Naive thymus-derived CD4-positive, alpha-beta T cell (primary cell): ENCODE measurements around the gene NDUFC1. TPM values are rescaled to one million over a fixed set of nuclear protein-coding genes. Genes with fewer than 3 reads are reported as not detected.
"Not testable (repeated sequence)": the region's sequence is repeated elsewhere in the genome, so short reads cannot be mapped to it uniquely, and the experiment has no call there.

Experiments used
- ATAC-seq: fragments of 150-1000 bp; cut with Tn5 transposase; 2 replicates; pipeline ENCODE4 v1.10.0; 2021; ENCODE audit warnings: mild to moderate bottlenecking, moderate library complexity
- CTCF ChIA-PET: fragments of 350-600 bp; sonication (Branson Sonifier 250); formaldehyde crosslinking; loops from one replicate; lab custom pipeline; 2021; ENCODE audit warnings: antibody characterized with exemption; lab: Charles Lee
- POLR2A ChIA-PET: fragments of 350-600 bp; sonication (Branson Sonifier 250); formaldehyde crosslinking; loops from one replicate; lab custom pipeline; 2021; ENCODE audit warnings: antibody characterized with exemption, inconsistent platforms; lab: Charles Lee
- DNase-seq, 9 donors: peaks; one replicate each; pipeline versions ENCODE4 v3.0.0 to v3.0.0-alpha.2; 2020 to 2022; ENCODE audit warnings: mixed read lengths in 1 of 9
- H3K27ac ChIP-seq: one replicate; pipeline ENCODE4 v1.7.0; 2013; ENCODE audit warnings: mild to moderate bottlenecking, low read depth, low read length, moderate library complexity
- H3K27me3 ChIP-seq, 2 donors: one replicate each; pipeline ENCODE4 v1.7.0; 2013; ENCODE audit warnings: low read length in 2 of 2, mild to moderate bottlenecking in 2 of 2, moderate library complexity in 2 of 2; ENCODE audit not compliant: control insufficient read depth in 2 of 2, insufficient read depth in 2 of 2
- H3K36me3 ChIP-seq, 3 experiments: 1 replicate in 2 of 3; 2 replicates in 1 of 3; pipeline ENCODE4 v1.7.0; 2013; ENCODE audit warnings: low read length in 3 of 3, mild to moderate bottlenecking in 3 of 3, moderate library complexity in 1 of 3; ENCODE audit not compliant: insufficient read depth in 3 of 3, control insufficient read depth in 2 of 3
- H3K4me1 ChIP-seq, 2 donors: one replicate each; pipeline ENCODE4 v1.7.0; 2013; ENCODE audit warnings: low read length in 2 of 2, mild to moderate bottlenecking in 2 of 2, moderate library complexity in 1 of 2; ENCODE audit not compliant: control insufficient read depth in 2 of 2, insufficient read depth in 2 of 2
- H3K4me3 ChIP-seq: 2 replicates; pipeline ENCODE4 v1.7.0; 2013; ENCODE audit warnings: mild to moderate bottlenecking, low read length
- H3K9me3 ChIP-seq, 3 experiments: 1 replicate in 2 of 3; 2 replicates in 1 of 3; pipeline ENCODE4 v1.7.0; 2013; ENCODE audit warnings: low read length in 3 of 3; ENCODE audit not compliant: control insufficient read depth in 2 of 3
- H3K27ac Mint-ChIP-seq, 9 donors: one replicate each; pipeline ENCODE4 v1.8.0; 2020 to 2022; ENCODE audit warnings: mixed read lengths in 9 of 9, mild to moderate bottlenecking in 8 of 9, moderate library complexity in 5 of 9, inconsistent platforms in 2 of 9
- H3K27me3 Mint-ChIP-seq, 5 donors: one replicate each; pipeline ENCODE4 v1.8.0; 2021 to 2022; ENCODE audit warnings: mixed read lengths in 5 of 5, mild to moderate bottlenecking in 1 of 5
- H3K36me3 Mint-ChIP-seq, 5 donors: one replicate each; pipeline ENCODE4 v1.8.0; 2020 to 2022; ENCODE audit warnings: mixed read lengths in 5 of 5, mild to moderate bottlenecking in 3 of 5, inconsistent platforms in 1 of 5
- H3K4me1 Mint-ChIP-seq, 7 donors: one replicate each; pipeline ENCODE4 v1.8.0; 2020 to 2022; ENCODE audit warnings: mixed read lengths in 7 of 7, mild to moderate bottlenecking in 3 of 7, inconsistent platforms in 1 of 7
- H3K4me3 Mint-ChIP-seq, 10 donors: one replicate each; pipeline ENCODE4 v1.8.0; 2020 to 2022; ENCODE audit warnings: mild to moderate bottlenecking in 10 of 10, mixed read lengths in 10 of 10, moderate library complexity in 6 of 10, inconsistent platforms in 2 of 10
- H3K9me3 Mint-ChIP-seq, 11 donors: one replicate each; pipeline ENCODE4 v1.8.0; 2020 to 2022; ENCODE audit warnings: mixed read lengths in 11 of 11, mild to moderate bottlenecking in 4 of 11, inconsistent platforms in 1 of 11, moderate library complexity in 1 of 11
- intact Hi-C, 2 donors: fragments of 100-400 bp; cut with micrococcal nuclease; formaldehyde crosslinking; loops; one replicate each; pipeline ENCODE4 v1.15.1; 2023
- polyA plus RNA-seq, 2 donors: library from polyadenylated mRNA; unstranded; fragments of 300-500 nt; fragmentation: Illumina TruSeq; gene quantifications; one replicate each; pipeline ENCODE4 v1.2.3, GENCODE V29; 2021
- total RNA-seq, 6 experiments: library from RNA in 5 of 6; stranded (reverse) in 5 of 6; gene quantifications; 1 replicate in 5 of 6; 2 replicates in 1 of 6; pipeline ENCODE4 v1.2.3 and lab custom pipeline; 2021 to 2026

The NDUFC1 gene
- total and polyA plus RNA-seq, 7 experiments from 2014 or later: 19.4 to 193 (median 28.2) TPM

DNA sequence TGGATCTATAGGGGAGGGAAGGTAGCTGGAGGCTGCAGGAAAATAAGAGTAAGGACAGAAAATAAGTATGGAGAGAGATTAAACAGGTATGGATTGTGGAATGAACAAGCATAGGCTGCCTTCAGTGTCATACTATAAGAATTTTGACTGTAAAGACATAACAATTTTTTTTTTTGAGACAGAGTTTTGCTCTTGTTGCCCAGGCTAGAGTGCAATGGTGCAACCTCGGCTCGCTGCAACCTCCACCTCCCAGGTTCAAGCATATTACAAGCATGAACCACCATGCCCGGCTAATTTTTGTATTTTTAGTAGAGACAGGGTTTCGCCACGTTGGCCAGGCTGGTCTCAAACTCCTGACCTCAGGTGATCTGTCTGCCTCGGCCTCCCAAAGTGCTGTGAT is 46.7 kb downstream of the NDUFC1 start:
- POLR2A ChIA-PET, H3K4me3 ChIP-seq, H3K27me3 ChIP-seq, H3K9me3 ChIP-seq, H3K4me1 ChIP-seq, H3K27ac ChIP-seq, CTCF ChIA-PET, H3K4me1 Mint-ChIP-seq, H3K4me3 Mint-ChIP-seq, H3K27ac Mint-ChIP-seq, DNase-seq, H3K36me3 Mint-ChIP-seq, ATAC-seq, H3K9me3 Mint-ChIP-seq, H3K36me3 ChIP-seq, intact Hi-C loops: not testable (repeated sequence)
- H3K27me3 Mint-ChIP-seq: peaks cover 0 to 24% (median 3%) of the 10 kb centered on the region in 5 donors

DNA sequence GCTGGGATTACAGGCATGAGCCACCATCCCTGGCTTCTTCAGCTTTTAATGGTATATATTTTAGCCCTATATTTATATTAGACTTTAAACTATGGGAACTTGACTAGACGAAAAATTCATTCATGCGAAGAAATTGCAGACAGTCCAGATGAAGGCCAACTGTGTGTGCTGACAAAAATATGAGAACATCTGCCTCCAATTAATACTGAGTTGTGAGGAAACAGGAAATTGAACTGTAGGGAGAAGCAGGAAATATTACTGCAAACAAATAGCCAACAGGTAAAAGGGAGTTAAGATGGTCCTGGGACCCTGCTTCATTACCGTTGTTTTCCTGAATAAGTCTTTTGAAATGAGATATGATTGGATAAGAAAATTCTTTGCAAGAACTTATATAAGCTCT is 48.6 kb downstream of the NDUFC1 start:
- H3K4me3 Mint-ChIP-seq: no peak overlapping the region
- Histone ChIP-seq H3K4me1 (no peaks in the 10 kb centered on the region), H3K36me3 (no peaks in the 10 kb centered on the region), H3K27me3 (no peaks in the 10 kb centered on the region), H3K9me3 (no peaks in the 10 kb centered on the region), H3K4me3 (no peak overlapping the region), H3K27ac (no peak overlapping the region)
- no peaks in the 10 kb centered on the region for H3K36me3 Mint-ChIP-seq
- peaks cover 0 to 22% (median 0%) of the 10 kb centered on the region in 5 donors for H3K27me3 Mint-ChIP-seq
- no peak for ATAC-seq
- no peaks in the 10 kb centered on the region for H3K4me1 Mint-ChIP-seq
- no peak for DNase-seq
- intact Hi-C loops: no loop called here
- no peaks in the 10 kb centered on the region for H3K9me3 Mint-ChIP-seq
- H3K27ac Mint-ChIP-seq: no peak overlapping the region
- ChIA-PET CTCF (no interaction called here), POLR2A (no interaction called here)

DNA sequence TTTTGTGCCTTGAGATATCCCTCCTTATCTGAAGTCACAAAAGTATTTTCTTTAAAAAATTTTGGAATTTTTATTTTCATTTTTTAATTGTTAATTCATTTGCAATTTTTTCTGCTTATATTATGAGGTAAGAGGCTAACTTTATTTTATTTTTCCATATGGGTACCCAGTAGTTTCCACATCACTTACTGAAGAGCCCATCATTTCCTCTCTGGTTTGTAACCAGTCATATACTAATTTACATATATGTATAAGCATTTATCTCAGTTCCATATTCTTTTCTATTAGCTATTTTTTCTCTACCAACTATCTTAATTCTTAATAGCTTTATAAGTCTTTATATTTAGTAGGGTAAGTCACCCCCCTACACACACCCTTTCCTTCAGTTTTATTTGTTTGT is 49.2 kb downstream of the NDUFC1 start:
- Mint-ChIP-seq H3K27ac (no peak overlapping the region), H3K9me3 (no peaks in the 10 kb centered on the region), H3K4me3 (no peak overlapping the region), H3K4me1 (no peaks in the 10 kb centered on the region), H3K27me3 (peaks cover 0 to 23% (median 0%) of the 10 kb centered on the region in 5 donors), H3K36me3 (no peaks in the 10 kb centered on the region)
- H3K36me3 ChIP-seq: no peaks in the 10 kb centered on the region
- H3K9me3 ChIP-seq: no peaks in the 10 kb centered on the region
- H3K27ac ChIP-seq: no peak overlapping the region
- ChIA-PET POLR2A (no interaction called here), CTCF (no interaction called here)
- ATAC-seq: no peak
- no peaks in the 10 kb centered on the region for H3K27me3 ChIP-seq
- intact Hi-C loops: no loop called here
- H3K4me1 ChIP-seq: no peaks in the 10 kb centered on the region
- no peak for DNase-seq
- no peak overlapping the region for H3K4me3 ChIP-seq

DNA sequence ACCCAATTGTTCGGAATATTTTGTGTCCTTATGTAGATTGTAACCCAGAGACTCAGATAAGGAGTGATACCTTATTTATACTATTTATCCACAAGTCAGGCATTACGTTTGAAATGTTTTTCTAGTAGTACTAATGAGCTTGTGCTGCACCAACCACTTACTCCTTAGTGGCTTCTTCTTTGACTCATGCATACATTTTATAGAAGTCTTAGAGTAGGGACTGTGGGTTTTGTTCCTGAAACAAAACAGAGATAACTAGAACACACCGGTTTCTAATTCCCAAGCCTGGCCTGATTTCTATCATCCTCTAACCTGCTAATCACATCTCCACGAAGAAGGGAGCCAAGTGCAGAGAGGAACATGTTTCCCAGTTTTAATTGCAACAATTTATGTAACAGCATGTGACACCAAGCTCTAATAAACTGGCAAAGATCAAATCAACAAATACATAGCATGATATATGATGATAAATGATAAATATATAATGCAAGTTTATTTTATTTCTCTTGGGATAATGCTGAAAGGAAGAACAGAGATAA is 54.5 kb downstream of the NDUFC1 start:
- Histone ChIP-seq H3K4me1 (no peaks in the 10 kb centered on the region), H3K27ac (no peak overlapping the region), H3K36me3 (no peaks in the 10 kb centered on the region), H3K27me3 (no peaks in the 10 kb centered on the region), H3K9me3 (no peaks in the 10 kb centered on the region), H3K4me3 (no peak overlapping the region)
- Mint-ChIP-seq H3K4me1 (no peaks in the 10 kb centered on the region), H3K27ac (no peak overlapping the region), H3K4me3 (no peak overlapping the region), H3K36me3 (no peaks in the 10 kb centered on the region), H3K27me3 (peaks cover 0 to 8% (median 0%) of the 10 kb centered on the region in 5 donors), H3K9me3 (no peaks in the 10 kb centered on the region)
- ATAC-seq (no peak), DNase-seq (no peak)
- intact Hi-C loops: no loop called here
- POLR2A ChIA-PET: no interaction called here
- CTCF ChIA-PET: no interaction called here

DNA sequence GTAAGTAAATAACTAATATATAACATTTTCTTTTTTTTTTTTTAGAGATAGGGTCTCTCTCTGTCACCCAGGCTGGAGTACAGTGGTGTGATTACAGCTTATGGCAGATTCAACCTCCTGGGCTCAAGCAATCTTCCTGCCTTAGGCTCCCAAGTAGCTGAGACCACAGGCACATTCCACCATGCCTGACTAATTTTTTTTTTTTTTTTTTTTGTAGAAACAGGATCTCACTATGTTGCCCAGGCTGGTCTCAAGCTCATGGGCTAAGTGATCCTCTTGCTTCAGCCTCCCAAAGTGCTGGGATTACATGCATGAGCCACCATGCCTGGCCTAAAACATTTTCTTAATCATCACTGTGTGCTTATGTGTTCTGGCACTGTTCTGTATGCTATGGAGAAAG is 55.0 kb downstream of the NDUFC1 start:
- no peaks in the 10 kb centered on the region for H3K4me1 Mint-ChIP-seq
- H3K36me3 ChIP-seq: no peaks in the 10 kb centered on the region
- intact Hi-C loops: no loop called here
- H3K4me3 Mint-ChIP-seq: no peak overlapping the region
- CTCF ChIA-PET: no interaction called here
- ATAC-seq: no peak
- H3K4me1 ChIP-seq: no peaks in the 10 kb centered on the region
- H3K27me3 ChIP-seq: no peaks in the 10 kb centered on the region
- H3K9me3 Mint-ChIP-seq: no peaks in the 10 kb centered on the region
- no peaks in the 10 kb centered on the region for H3K36me3 Mint-ChIP-seq
- peaks cover 0 to 5% (median 0%) of the 10 kb centered on the region in 5 donors for H3K27me3 Mint-ChIP-seq
- POLR2A ChIA-PET: no interaction called here
- H3K4me3 ChIP-seq: no peak overlapping the region
- H3K27ac Mint-ChIP-seq: no peak overlapping the region
- DNase-seq: no peak
- H3K27ac ChIP-seq: no peak overlapping the region
- no peaks in the 10 kb centered on the region for H3K9me3 ChIP-seq

DNA sequence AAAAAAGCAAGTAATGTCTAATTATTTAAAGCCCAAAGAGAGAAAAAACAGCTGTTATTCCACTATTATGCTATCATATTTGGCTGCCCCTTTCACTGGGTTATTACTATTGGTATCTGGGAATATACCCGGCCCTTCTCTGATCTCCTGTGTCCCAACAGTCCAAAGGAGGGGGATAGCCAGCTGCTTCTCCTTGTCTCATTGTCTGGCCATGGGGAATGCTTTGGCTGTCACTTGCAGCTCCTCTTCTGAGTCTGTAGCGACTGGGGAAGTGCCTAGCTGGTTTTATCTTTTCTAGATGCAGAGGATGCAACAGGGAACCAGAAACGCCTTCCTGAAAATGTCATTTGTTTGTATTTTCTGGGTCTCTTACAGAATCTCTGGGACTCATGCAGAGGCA is 56.1 kb downstream of the NDUFC1 start:
- DNase-seq (no peak), ATAC-seq (no peak)
- Mint-ChIP-seq H3K27me3 (peaks cover 0 to 5% (median 0%) of the 10 kb centered on the region in 5 donors), H3K4me1 (no peaks in the 10 kb centered on the region), H3K27ac (no peak overlapping the region), H3K36me3 (no peaks in the 10 kb centered on the region), H3K4me3 (no peak overlapping the region), H3K9me3 (no peaks in the 10 kb centered on the region)
- no peak overlapping the region for H3K27ac ChIP-seq
- ChIA-PET POLR2A (no interaction called here), CTCF (no interaction called here)
- H3K36me3 ChIP-seq: no peaks in the 10 kb centered on the region
- H3K4me1 ChIP-seq: no peaks in the 10 kb centered on the region
- no peak overlapping the region for H3K4me3 ChIP-seq
- H3K9me3 ChIP-seq: no peaks in the 10 kb centered on the region
- no peaks in the 10 kb centered on the region for H3K27me3 ChIP-seq
- intact Hi-C loops: no loop called here

DNA sequence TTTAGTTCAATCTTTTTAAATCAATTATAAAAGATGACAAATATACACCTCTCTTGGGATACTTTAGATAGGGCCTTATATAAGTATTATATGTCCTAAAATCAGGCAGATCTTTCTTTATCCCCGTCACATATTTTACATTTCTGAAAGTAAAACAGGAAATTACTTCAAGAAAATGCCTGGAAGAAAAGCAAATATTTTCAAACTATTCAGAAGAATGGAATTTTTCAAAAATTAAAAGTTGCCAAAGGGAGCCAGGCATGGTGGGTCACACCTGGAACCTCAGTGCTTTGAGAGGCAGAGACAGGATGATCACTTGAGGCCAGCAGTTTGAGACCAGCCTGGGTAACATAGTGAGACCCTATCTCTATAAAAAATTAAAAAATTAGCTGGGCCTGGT is 56.7 kb downstream of the NDUFC1 start:
- Mint-ChIP-seq H3K27ac (no peak overlapping the region), H3K4me1 (no peaks in the 10 kb centered on the region), H3K4me3 (no peak overlapping the region), H3K27me3 (peaks cover 0 to 3% (median 0%) of the 10 kb centered on the region in 5 donors), H3K36me3 (no peaks in the 10 kb centered on the region), H3K9me3 (no peaks in the 10 kb centered on the region)
- ChIA-PET CTCF (no interaction called here), POLR2A (no interaction called here)
- Histone ChIP-seq H3K9me3 (no peaks in the 10 kb centered on the region), H3K27me3 (no peaks in the 10 kb centered on the region), H3K36me3 (no peaks in the 10 kb centered on the region), H3K27ac (no peak overlapping the region), H3K4me3 (no peak overlapping the region), H3K4me1 (no peaks in the 10 kb centered on the region)
- intact Hi-C loops: no loop called here
- no peak for DNase-seq
- ATAC-seq: no peak
